ENCODE results near the gene SREK1IP1.

The SREK1IP1 gene

GRCh38 chr5:64670277-64670676 lies 98.2 kb downstream of the SREK1IP1 start:
- H3K9me3 ChIP-seq (replicated peaks; ENCODE audit: insufficient read depth, low read length): no peaks in the 10 kb centered on the region
- H3K36me3 ChIP-seq (replicated peaks; ENCODE audit: insufficient read depth, low read length): no peaks in the 10 kb centered on the region
- DNase-seq: no peak
- H3K4me2 ChIP-seq (ENCODE audit: low read depth, low read length): no peak overlapping the region
- TF ChIP-seq EZH2phosphoT487 (IDR thresholded peaks at IDR 0.05; ENCODE audit: low read length) (no peak), EZH2 (optimal IDR thresholded peaks at IDR 0.05; ENCODE audit: low read depth, low read length) (no peak), CTCF (IDR thresholded peaks at IDR 0.05; ENCODE audit: low read length) (no peak)
- H3K79me2 ChIP-seq (ENCODE audit: low read length): no peaks in the 10 kb centered on the region
- H3F3A ChIP-seq (ENCODE audit: insufficient read depth, low read length): no peaks in the 10 kb centered on the region
- no peaks in the 10 kb centered on the region for H3K9me2 ChIP-seq (replicated peaks; ENCODE audit: insufficient read depth, low read length)
- no peak overlapping the region for H3K9ac ChIP-seq (ENCODE audit: low read length)
- no peaks in the 10 kb centered on the region for H3K27me3 ChIP-seq (replicated peaks; ENCODE audit: insufficient read depth, low read length)
- H3K27ac ChIP-seq (ENCODE audit: low read length): no peak overlapping the region
- H4K20me1 ChIP-seq (ENCODE audit: insufficient read depth, low read length): no peaks in the 10 kb centered on the region
- no peaks in the 10 kb centered on the region for H3K4me1 ChIP-seq (ENCODE audit: low read length)
- H2AFZ ChIP-seq (ENCODE audit: low read length): no peak overlapping the region
- no peak overlapping the region for H3K4me3 ChIP-seq (ENCODE audit: low read length)

Measured in MM.1S (cell line).